ENCODE measurements around the gene PTPN7. TPM values are rescaled to one million over a fixed set of nuclear protein-coding genes. Genes with fewer than 3 reads are reported as not detected.

PTPN7 gene
- total RNA-seq, 4 donors from 2014 or later: 0.79 to 8.5 (median 1.8) TPM; not detected in 1

DNA sequence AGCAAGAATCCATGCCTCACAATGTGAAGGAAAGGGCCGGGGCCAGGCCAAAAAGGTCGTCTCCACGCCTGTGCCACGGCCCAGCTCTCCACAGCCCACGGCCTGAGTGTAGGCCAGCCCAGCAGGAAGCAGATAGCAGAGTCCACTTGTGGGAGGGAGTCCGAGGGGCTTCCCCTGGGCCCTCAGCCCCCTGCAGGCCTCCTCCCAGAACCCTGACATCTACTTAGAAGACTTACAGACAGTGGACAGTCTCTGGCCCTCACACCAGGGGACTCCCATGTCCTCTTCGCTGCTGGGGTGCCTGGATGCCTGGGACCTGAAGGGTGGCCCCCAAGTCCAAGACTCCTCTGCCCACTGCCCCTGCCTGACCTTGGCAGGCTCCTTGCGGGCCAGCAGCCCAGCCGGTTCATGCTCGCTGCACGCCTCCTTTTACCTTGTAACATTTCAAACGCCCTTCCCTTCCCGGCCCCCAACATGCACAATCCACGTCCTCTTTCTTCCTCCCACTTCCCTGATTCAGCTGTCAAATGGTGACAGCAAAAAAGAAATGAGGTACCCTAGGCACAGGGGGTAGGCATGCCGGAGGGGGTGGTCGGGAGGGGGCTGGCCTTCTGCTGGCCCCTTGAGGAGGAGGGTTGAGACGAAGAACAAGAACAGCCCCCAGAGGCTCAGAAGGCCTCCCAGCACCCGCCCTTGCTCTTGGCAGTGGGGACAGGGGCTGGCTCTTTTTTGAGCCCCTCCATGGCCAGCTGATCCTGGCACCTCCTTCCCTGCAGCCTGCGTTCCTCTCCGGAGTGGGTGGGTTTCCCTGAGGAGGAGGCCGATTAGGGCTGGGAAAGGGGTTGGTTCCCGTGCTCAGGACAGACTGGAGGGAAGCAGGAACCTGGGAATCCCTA lies 997 bp upstream of the PTPN7 start:
- DNase-seq: no peak
- H3K27ac ChIP-seq: no peak overlapping the region
- H3K4me1 ChIP-seq: no peaks in the 10 kb centered on the region
- H3K36me3 ChIP-seq: no peaks in the 10 kb centered on the region
- intact Hi-C loops (cut with DNase I; ENCODE audit: low total_unique reads): no loop called here
- no peak for TF ChIP-seq POLR2A (IDR thresholded peaks at IDR 0.05)
- TF ChIP-seq, protein P1, sequence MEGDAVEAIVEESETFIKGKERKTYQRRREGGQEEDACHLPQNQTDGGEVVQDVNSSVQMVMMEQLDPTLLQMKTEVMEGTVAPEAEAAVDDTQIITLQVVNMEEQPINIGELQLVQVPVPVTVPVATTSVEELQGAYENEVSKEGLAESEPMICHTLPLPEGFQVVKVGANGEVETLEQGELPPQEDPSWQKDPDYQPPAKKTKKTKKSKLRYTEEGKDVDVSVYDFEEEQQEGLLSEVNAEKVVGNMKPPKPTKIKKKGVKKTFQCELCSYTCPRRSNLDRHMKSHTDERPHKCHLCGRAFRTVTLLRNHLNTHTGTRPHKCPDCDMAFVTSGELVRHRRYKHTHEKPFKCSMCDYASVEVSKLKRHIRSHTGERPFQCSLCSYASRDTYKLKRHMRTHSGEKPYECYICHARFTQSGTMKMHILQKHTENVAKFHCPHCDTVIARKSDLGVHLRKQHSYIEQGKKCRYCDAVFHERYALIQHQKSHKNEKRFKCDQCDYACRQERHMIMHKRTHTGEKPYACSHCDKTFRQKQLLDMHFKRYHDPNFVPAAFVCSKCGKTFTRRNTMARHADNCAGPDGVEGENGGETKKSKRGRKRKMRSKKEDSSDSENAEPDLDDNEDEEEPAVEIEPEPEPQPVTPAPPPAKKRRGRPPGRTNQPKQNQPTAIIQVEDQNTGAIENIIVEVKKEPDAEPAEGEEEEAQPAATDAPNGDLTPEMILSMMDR (IDR thresholded peaks at IDR 0.05): no peak
- H3K9me3 ChIP-seq: no peaks in the 10 kb centered on the region
- no peak overlapping the region for H3K4me3 ChIP-seq
- H3K27me3 ChIP-seq: no peaks in the 10 kb centered on the region

DNA sequence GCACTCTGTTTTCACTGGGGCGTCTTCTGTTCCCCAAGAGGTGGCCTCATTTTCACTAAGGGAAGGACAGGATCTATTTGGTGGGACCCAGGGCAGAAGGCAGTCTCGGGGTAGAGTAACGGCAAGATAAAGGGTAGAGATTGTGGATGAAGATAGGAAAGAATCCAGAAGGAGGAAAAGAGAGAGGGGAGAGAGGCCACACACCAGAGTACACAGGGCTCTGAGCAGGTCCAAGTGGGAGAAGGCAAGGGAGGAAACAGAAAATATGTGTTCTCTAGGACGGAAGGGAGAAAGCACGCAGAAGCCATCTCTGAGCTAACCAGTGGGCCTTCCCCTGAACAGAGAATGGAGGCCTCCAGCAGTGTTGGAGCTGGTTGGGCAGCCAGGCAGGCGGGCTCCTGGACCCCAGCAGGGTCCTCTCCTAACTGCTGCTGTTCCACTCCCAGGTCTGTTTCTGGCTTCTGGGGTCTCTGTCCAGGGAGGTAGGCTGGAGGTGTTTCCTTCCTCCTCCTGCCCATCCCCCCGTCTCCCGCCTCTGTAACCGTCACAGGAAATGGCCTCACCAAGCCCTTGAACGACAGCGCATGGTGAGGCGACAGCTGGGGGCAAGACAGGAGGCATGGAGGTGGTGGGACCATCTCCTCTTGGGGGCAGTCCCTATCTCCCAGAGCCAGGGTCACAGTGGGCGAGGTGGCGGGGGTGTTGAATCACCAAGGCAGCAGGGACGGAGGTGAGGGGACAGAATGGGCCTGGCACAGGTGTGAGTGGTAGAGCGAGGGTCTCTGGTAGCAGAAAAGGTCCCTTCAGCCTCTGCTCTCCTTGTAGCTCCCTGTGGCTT lies 649 bp downstream of the PTPN7 start:
- Histone ChIP-seq H3K36me3 (no peaks in the 10 kb centered on the region), H3K27ac (no peak overlapping the region), H3K4me3 (no peak overlapping the region), H3K9me3 (no peaks in the 10 kb centered on the region), H3K4me1 (no peaks in the 10 kb centered on the region), H3K27me3 (no peaks in the 10 kb centered on the region)
- DNase-seq: no peak
- TF ChIP-seq POLR2A (IDR thresholded peaks at IDR 0.05): no peak
- TF ChIP-seq, protein P1 (IDR thresholded peaks at IDR 0.05): no peak
- intact Hi-C loops (cut with DNase I; ENCODE audit: low total_unique reads): no loop called here

DNA sequence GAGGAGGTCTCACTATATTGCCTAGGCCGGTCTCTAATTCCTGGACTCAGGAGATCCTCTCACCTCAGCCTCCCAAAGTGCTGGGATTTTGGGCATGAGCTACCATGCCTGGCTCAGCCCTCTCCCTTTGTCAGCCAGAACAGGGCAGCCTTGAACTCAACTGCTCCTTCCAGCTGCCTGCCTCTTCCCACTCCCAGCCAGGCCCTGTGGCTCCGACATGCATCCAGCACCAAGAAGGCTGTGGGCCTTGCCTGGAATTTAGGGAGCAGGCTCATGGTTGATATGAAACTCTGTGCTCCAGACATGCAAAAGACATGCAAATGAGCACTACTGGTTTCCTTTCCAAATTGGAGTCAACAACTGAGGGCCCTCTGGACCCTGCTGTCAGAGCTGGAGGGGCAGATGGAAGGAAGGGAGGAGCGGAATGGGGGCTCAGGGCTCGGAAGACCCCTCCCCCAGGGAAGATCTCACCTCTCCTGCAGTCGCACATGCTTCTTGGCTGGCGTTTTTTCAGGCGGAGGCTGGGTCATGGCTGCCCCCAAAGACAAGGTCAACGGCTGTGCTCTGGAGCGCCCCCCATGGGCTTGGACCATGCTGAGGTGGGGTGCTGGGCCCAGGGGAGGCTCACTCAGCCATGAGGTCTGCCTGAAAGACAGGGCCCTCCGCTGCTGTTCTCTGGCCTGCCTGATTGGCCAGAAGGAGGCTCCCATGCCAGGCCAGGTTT lies 1.4 kb downstream of the PTPN7 start:
- no peaks in the 10 kb centered on the region for H3K4me1 ChIP-seq
- no peaks in the 10 kb centered on the region for H3K36me3 ChIP-seq
- H3K27ac ChIP-seq: no peak overlapping the region
- H3K4me3 ChIP-seq: no peak overlapping the region
- H3K27me3 ChIP-seq: no peaks in the 10 kb centered on the region
- TF ChIP-seq, protein P1 (IDR thresholded peaks at IDR 0.05): no peak
- no peak for TF ChIP-seq POLR2A (IDR thresholded peaks at IDR 0.05)
- no peaks in the 10 kb centered on the region for H3K9me3 ChIP-seq
- no peak for DNase-seq
- intact Hi-C loops (cut with DNase I; ENCODE audit: low total_unique reads): no loop called here

DNA sequence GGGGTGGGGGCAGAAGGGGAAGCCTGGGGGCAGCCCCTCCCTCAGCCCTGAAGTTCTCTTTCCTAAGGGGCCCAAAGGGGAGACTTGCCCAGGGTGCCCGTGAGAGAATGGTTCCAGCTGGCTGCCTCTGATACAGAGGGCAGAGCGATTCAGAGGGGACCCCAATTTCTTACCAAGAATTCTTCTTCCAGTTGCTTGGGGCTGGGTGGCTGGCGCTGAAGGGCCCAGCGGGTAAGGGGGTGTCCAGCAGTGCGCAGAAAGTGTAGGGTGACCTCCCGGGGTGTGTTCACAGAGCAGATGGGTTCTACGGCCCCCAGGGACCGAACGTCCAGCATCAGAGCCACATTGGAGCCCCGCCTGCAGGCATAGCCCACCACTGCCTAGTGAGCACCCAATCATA lies 2.5 kb downstream of the PTPN7 start:
- Histone ChIP-seq H3K36me3 (no peaks in the 10 kb centered on the region), H3K27me3 (no peaks in the 10 kb centered on the region), H3K9me3 (no peaks in the 10 kb centered on the region), H3K27ac (no peak overlapping the region), H3K4me1 (no peaks in the 10 kb centered on the region), H3K4me3 (no peak overlapping the region)
- intact Hi-C loops (cut with DNase I; ENCODE audit: low total_unique reads): no loop called here
- DNase-seq: no peak
- no peak for TF ChIP-seq POLR2A (IDR thresholded peaks at IDR 0.05)
- TF ChIP-seq, protein P1 (IDR thresholded peaks at IDR 0.05): no peak

All from uterus (tissue), 4 donors.